Mesenteric fat pad (tissue), 1 donor: Measurements from ENCODE around the gene TSPAN6. TPM values are rescaled to one million over a fixed set of nuclear protein-coding genes. Genes with fewer than 3 reads are reported as not detected.

Experiments
- DNase-seq: peaks from one replicate; pipeline ENCODE4 v3.0.0-alpha.2; 2020; ENCODE audit warnings: low spot score
- total RNA-seq: library from RNA; stranded (reverse); fragmentation: NEBNext Ultra II Directional; extraction: Animal tissue kit (Norgen Biotek cat#: 25700); gene quantifications from one replicate; pipeline ENCODE4 v1.2.1, GENCODE V29; 2021
- donor health status: DM: yes; HTN: yes; CAD: no.

TSPAN6 gene
- total RNA-seq, 1 donor from 2014 or later, result 34.7 TPM

GRCh38 chrX:100591256-100592051 lies 45.2 kb downstream of the TSPAN6 start:
- no peak for DNase-seq

DNA sequence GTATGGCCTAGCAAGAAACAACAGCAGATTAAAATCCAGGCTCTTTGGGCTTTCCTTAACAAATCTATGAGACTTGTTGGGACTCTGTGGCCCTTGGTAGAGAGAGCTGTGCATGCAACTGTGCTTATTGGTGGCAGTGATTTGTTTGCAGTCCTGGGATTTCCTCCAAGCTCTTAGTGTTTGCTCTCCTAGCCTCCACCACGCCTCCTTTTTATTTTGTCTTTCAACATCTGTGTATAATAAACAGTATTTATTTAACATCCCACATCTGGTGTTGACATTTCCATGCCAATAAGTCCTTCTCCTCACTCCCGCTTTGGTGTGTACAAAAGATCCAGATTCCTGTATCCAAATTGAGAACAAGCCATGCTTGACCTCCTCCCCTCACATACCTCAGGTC lies 48.7 kb downstream of the TSPAN6 start:
- DNase-seq, result no peak

DNA sequence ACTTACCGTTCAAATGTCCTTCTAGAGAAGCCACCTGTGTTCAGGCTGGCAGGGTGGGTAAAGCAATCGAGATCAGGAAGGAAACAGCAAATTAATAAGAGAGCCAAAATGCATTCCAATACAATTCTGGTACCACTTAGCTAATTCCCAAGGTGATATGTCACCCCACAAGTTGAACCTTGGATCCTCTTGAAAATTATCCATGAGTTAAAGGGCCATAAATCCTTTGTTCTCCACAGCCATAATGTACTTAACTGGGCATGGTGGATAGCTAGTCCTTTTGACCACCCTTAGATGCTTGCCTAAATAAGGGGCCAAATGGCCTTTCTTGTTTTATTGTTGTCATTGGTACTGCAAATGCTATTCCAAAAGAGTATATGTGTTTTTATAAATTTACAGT lies 49.9 kb downstream of the TSPAN6 start:
- no peak for DNase-seq

- no peak for DNase-seq
These were observed 52.0 kb downstream of the TSPAN6 start, which contains the start of gene TNMD for GRCh38 chrX:100584611-100585010. TSS of gene TNMD (plus strand) at chrX:100584936. CDS start at chrX:100585019, 83 bp downstream.

Other genes with a start within 250 kb of the TSPAN6 start
- 5.2 TPM for gene PCDH19, start 226.5 kb downstream of the TSPAN6 start, total RNA-seq
- 39.1 TPM for gene TNMD, start 51.9 kb downstream of the TSPAN6 start, total RNA-seq
- gene SRPX2, start 7.4 kb upstream of the TSPAN6 start, total RNA-seq, result 224 TPM
- gene SYTL4, start 95.3 kb upstream of the TSPAN6 start, total RNA-seq, result 12.3 TPM
- 8.2 TPM for gene CSTF2, start 183.6 kb upstream of the TSPAN6 start, total RNA-seq
- not detected for gene NOX1, start 237.6 kb upstream of the TSPAN6 start, total RNA-seq